Measurements from ENCODE around the gene CEACAM7.
"Not testable (repeated sequence)": the region's sequence is repeated elsewhere in the genome, so short reads cannot be mapped to it uniquely, and the experiment has no call there.

The CEACAM7 gene

GRCh38 chr19:41688098-41688497 is at the start of gene CEACAM7:
Gene CEACAM7, minus strand, starts transcription at chr19:41688270. Its CDS starts 105 bp downstream, at chr19:41688165.
- DNase-seq: no peak

GRCh38 chr19:41735071-41735600 is 47.1 kb upstream of the CEACAM7 start:
- DNase-seq: no peak

GRCh38 chr19:41734585-41734984 is 46.5 kb upstream of the CEACAM7 start:
- no peak for DNase-seq

- no peak for DNase-seq
These were observed 46.1 kb upstream of the CEACAM7 start for GRCh38 chr19:41734156-41734555.

GRCh38 chr19:41726493-41726892 is 38.4 kb upstream of the CEACAM7 start:
- DNase-seq: no peak

DNA sequence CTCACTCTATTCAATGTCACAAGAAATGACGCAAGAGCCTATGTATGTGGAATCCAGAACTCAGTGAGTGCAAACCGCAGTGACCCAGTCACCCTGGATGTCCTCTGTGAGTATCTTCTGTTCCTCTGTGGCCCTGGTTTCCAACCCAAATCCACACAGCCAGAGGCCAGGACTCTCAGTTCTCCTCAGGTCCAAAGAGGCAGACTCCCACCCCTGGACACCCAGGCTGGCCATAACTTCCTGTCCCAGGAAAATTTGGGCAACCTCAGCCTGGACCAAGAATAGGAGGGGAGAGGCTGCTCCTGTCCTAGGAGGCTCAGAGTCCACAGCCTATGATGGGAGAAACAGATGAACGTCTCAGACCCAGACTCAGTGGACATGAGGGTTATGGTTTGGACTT is 32.0 kb upstream of the CEACAM7 start:
- no peak for DNase-seq

- DNase-seq: no peak
These were observed 30.7 kb upstream of the CEACAM7 start for GRCh38 chr19:41718761-41719160.

DNA sequence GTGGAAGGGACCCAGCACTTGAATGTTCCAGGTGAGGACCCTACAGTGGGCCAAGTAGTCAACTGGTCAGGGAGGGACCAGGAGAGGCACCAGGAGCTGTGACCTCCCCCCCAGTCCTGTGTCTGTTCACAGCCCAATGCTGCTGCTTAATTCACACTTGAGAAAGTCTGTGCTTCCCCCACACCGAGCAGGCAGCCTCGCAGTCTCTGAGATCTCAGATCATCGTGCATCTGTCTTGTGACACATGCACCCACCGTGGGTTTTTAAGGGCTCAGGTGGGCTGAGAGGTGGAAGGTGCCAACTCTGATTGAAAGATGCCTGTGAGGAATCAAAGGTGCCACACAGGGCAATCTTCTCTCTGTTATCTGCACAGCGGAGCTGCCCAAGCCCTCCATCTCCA is 26.5 kb upstream of the CEACAM7 start:
- DNase-seq: no peak

DNA sequence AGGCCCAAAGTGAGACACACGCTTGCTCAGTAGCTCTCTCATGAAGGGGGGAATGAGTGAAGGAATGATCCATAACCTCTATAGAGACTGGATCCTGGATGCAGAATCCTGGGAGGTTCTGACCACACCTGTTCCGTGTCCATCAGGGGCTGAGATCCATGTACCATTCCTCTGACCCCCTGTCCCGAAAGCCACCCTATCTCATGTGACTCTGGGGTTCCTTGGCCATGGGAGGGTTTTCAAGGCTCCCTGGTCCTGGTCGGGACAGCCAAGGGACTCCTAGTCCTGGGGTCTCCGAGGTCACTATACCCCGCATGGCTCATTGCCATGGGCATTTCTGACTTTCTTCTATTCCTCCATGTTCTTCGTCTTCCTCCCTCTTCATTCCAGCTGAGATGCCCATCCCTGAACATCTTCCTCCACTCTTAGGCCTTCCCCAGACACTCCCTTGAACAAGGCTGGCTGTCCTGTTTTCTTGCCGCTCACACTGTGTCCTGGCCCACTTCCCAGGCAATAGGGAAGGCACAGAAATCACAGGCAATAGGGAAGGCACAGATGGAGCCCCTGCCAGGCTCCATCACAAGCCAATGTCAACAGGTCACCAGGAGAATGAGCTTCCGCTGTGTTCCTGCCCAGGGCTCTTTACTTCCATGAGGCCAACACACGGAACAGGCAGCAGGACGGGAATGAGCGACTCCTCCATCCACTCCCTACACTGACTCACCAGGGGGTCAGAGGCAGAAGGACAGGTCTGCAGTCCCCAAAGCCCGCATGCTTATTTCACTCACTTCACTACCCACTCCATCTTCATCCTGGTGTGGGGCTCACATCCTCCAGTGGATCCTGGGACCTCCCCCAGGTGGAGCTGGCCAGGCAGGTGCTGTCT is 23.5 kb upstream of the CEACAM7 start:
- no peak for DNase-seq

DNA sequence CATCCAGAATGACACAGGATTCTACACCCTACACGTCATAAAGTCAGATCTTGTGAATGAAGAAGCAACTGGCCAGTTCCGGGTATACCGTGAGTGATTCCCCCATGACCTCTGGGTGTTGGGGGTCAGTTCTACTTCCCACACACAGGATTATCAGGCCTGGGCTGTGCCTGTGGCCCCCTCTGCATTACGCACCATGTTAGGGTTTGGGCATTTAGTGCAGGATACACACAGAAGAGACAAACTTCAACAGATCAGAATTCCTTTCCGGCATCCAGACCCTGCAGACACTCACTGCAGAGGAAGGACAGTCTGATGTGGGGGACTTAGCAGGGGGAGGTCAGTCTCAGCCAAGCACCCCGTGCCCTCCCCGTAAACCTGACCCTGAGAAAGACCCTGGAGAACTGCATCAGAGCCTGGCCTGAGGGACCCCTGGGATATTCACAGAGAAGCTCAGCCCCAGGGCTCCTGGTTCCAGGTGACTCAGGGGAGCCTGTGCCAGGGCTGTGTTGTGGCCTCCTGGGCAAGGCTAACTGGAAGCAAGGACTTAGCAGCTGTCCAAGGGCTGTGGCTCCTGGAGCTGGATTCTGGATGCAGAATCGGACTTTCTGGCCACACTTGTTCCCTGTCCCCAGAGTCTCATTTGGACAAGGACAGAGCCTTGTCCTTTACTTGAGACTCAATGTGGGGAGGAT is 22.0 kb upstream of the CEACAM7 start:
- DNase-seq: no peak

- not testable (repeated sequence) for DNase-seq
These were observed 21.4 kb upstream of the CEACAM7 start for GRCh38 chr19:41709516-41709915.

DNA sequence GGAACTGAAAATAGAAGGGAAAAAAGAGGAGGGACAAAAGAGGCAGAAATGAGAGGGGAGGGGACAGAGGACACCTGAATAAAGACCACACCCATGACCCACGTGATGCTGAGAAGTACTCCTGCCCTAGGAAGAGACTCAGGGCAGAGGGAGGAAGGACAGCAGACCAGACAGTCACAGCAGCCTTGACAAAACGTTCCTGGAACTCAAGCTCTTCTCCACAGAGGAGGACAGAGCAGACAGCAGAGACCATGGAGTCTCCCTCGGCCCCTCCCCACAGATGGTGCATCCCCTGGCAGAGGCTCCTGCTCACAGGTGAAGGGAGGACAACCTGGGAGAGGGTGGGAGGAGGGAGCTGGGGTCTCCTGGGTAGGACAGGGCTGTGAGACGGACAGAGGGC is 20.4 kb upstream of the CEACAM7 start, which contains the start of gene CEACAM5:
Gene CEACAM5 (plus strand): TSS at position 146 of the 400 bp plus-strand sequence. CDS start 106 bp downstream, at position 252.
- no peak for DNase-seq

DNA sequence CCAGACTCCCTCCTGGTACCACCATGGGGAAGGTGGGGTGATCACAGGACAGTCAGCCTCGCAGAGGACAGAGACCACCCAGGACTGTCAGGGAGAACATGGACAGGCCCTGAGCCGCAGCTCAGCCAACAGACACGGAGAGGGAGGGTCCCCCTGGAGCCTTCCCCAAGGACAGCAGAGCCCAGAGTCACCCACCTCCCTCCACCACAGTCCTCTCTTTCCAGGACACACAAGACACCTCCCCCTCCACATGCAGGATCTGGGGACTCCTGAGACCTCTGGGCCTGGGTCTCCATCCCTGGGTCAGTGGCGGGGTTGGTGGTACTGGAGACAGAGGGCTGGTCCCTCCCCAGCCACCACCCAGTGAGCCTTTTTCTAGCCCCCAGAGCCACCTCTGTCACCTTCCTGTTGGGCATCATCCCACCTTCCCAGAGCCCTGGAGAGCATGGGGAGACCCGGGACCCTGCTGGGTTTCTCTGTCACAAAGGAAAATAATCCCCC is 19.9 kb upstream of the CEACAM7 start:
- no peak for DNase-seq

GRCh38 chr19:41707502-41707812 is 19.4 kb upstream of the CEACAM7 start:
- no peak for DNase-seq

- DNase-seq: peak; percentile 68
These were observed 18.9 kb upstream of the CEACAM7 start for GRCh38 chr19:41706741-41707501.

DNA sequence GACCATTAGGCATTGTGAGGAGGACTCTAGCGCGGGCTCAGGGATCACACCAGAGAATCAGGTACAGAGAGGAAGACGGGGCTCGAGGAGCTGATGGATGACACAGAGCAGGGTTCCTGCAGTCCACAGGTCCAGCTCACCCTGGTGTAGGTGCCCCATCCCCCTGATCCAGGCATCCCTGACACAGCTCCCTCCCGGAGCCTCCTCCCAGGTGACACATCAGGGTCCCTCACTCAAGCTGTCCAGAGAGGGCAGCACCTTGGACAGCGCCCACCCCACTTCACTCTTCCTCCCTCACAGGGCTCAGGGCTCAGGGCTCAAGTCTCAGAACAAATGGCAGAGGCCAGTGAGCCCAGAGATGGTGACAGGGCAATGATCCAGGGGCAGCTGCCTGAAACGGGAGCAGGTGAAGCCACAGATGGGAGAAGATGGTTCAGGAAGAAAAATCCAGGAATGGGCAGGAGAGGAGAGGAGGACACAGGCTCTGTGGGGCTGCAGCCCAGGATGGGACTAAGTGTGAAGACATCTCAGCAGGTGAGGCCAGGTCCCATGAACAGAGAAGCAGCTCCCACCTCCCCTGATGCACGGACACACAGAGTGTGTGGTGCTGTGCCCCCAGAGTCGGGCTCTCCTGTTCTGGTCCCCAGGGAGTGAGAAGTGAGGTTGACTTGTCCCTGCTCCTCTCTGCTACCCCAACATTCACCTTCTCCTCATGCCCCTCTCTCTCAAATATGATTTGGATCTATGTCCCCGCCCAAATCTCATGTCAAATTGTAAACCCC is 17.5 kb upstream of the CEACAM7 start:
- DNase-seq: peak; percentile 25

GRCh38 chr19:41703602-41704293 is 15.7 kb upstream of the CEACAM7 start:
- no peak for DNase-seq

DNA sequence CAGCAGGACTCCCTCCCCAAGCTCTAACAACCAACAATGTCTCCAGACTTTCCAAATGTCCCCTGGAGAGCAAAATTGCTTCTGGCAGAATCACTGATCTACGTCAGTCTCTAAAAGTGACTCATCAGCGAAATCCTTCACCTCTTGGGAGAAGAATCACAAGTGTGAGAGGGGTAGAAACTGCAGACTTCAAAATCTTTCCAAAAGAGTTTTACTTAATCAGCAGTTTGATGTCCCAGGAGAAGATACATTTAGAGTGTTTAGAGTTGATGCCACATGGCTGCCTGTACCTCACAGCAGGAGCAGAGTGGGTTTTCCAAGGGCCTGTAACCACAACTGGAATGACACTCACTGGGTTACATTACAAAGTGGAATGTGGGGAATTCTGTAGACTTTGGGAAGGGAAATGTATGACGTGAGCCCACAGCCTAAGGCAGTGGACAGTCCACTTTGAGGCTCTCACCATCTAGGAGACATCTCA is 14.1 kb upstream of the CEACAM7 start:
- no peak for DNase-seq

DNA sequence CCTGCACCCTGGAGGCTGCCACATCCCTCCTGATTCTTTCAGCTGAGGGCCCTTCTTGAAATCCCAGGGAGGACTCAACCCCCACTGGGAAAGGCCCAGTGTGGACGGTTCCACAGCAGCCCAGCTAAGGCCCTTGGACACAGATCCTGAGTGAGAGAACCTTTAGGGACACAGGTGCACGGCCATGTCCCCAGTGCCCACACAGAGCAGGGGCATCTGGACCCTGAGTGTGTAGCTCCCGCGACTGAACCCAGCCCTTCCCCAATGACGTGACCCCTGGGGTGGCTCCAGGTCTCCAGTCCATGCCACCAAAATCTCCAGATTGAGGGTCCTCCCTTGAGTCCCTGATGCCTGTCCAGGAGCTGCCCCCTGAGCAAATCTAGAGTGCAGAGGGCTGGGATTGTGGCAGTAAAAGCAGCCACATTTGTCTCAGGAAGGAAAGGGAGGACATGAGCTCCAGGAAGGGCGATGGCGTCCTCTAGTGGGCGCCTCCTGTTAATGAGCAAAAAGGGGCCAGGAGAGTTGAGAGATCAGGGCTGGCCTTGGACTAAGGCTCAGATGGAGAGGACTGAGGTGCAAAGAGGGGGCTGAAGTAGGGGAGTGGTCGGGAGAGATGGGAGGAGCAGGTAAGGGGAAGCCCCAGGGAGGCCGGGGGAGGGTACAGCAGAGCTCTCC is 13.5 kb upstream of the CEACAM7 start:
- DNase-seq: no peak

- DNase-seq: no peak
These were observed 12.5 kb upstream of the CEACAM7 start for GRCh38 chr19:41700381-41701195.

All from activated naive CD4-positive, alpha-beta T cell treated with Interleukin-2 at 50 U/mL for 16 hours (primary cell).